ENCODE measurements around the gene LPIN2.
"Not testable (repeated sequence)": the region's sequence is repeated elsewhere in the genome, so short reads cannot be mapped to it uniquely, and the experiment has no call there.

LPIN2 gene

DNA sequence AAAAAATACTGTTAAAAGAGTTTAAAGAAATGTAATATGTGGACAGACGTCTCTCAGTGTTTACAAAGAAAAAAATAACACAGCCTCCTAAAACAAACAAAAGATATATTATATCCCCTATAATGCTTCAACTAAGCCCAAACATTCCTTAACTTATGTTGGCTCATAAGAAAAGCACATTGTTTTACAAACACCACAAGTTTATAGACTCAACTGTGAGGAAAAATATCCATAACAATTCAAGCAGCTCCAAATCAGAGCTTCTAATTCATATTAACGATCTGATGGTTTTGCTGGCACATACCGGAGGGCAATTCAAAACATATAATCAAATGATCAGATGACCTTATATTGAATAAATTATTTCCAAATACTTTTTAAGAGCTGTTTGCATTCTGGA lies 5.5 kb downstream of the LPIN2 start:
- no CpG with 5 or more reads among the region's 3 CpGs for WGBS (ENCODE audit: extremely low coverage, insufficient coverage, insufficient read length)
- Histone ChIP-seq H2BK12ac (ENCODE audit: low read length) (no peak overlapping the region), H3K4me3 (ENCODE audit: low read depth, low read length) (no peak overlapping the region), H3K9ac (ENCODE audit: low read length) (no peak overlapping the region), H3K4ac (ENCODE audit: low read depth, low read length) (no peak overlapping the region), H2BK5ac (ENCODE audit: low read depth, low read length, poor library complexity) (no peak overlapping the region), H4K12ac (ENCODE audit: low read depth, low read length) (no peak overlapping the region), H4K91ac (ENCODE audit: low read depth, low read length) (no peak overlapping the region), H3K4me1 (ENCODE audit: control insufficient read depth in 1 of 2, insufficient read depth in 2 of 2, low read length in 2 of 2) (peaks cover 0 to 4% of the 10 kb centered on the region in 2 experiments), H3K4me2 (ENCODE audit: low read length) (no peak overlapping the region), H3K79me2 (ENCODE audit: control insufficient read depth, insufficient read depth, low read length, poor library complexity) (peaks cover under 1% of the 10 kb centered on the region), H2AK5ac (ENCODE audit: low read length) (no peak overlapping the region), H3K36me3 (ENCODE audit: control insufficient read depth in 1 of 2, insufficient read depth in 2 of 2, low read length in 2 of 2) (peaks cover 2 to 14% of the 10 kb centered on the region in 2 experiments), H3K14ac (ENCODE audit: low read length) (no peak overlapping the region), H3K23ac (ENCODE audit: low read length) (no peak overlapping the region), H3K79me1 (ENCODE audit: low read length) (peaks cover 3% of the 10 kb centered on the region), H2BK120ac (ENCODE audit: insufficient read depth, low read length, poor library complexity) (no peak overlapping the region), H3K9me3 (ENCODE audit: insufficient read depth, low read depth, low read length) (peaks cover 3% of the 10 kb centered on the region), H3K27ac (ENCODE audit: low read depth, low read length) (no peak overlapping the region), H2AFZ (ENCODE audit: insufficient read depth, low read length, poor library complexity) (no peak overlapping the region), H4K8ac (ENCODE audit: low read depth, low read length) (no peak overlapping the region), H3K18ac (ENCODE audit: low read length) (no peak overlapping the region), H3K27me3 (ENCODE audit: insufficient read depth, low read length) (no peaks in the 10 kb centered on the region)
- DNase-seq: no peak

DNA sequence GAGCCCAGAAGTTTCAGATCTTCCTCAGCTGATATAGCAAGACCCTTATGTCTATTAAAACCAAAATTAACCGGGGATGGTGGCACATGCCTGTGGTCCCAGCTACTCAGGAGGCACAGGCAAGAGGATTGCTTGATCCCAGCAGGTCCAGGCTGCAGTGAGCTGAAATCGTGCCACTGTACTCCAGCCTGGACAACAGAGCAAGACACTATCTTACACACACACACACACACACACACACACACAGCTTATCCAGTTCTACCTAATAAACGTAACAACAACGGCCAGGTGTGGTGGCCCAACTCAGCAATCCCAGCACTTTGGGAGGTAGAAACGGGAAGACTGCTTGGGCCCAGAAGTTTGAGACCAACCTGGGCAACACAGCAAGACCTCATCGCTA lies 7.5 kb downstream of the LPIN2 start:
- H3K27me3 ChIP-seq (ENCODE audit: insufficient read depth, low read length): no peaks in the 10 kb centered on the region
- no CpG with 5 or more reads among the region's 6 CpGs for WGBS (ENCODE audit: extremely low coverage, insufficient coverage, insufficient read length)

DNA sequence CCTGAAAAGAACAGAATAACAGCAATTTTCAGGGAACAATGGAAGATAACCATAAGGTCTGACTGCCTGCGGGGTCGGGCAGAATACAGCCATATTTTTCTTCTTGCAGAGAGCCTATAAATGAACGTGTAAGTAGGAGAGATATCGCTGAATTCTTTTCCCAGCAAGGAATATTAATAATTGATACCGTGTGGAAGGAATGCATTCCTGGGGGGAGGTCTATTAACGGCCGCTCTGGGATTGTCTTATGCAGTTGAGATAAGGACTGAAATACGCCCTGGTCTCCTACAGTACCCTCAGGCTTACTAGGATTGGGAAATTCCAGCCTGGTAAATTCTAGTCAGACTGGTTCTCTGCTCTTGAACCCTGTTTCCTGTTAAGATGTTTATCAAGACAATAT lies 9.2 kb downstream of the LPIN2 start:
- peak; percentile 58 to 83 for DNase-seq
- not testable (repeated sequence) for H2BK5ac ChIP-seq (ENCODE audit: low read depth, low read length, poor library complexity); H3K9ac ChIP-seq (ENCODE audit: low read length); H3K27me3 ChIP-seq (ENCODE audit: insufficient read depth, low read length); H4K91ac ChIP-seq (ENCODE audit: low read depth, low read length); H3K14ac ChIP-seq (ENCODE audit: low read length); H2BK12ac ChIP-seq (ENCODE audit: low read length); H2AFZ ChIP-seq (ENCODE audit: insufficient read depth, low read length, poor library complexity); H3K9me3 ChIP-seq (ENCODE audit: insufficient read depth, low read depth, low read length); H3K4me3 ChIP-seq (ENCODE audit: low read depth, low read length); H2BK120ac ChIP-seq (ENCODE audit: insufficient read depth, low read length, poor library complexity); H4K8ac ChIP-seq (ENCODE audit: low read depth, low read length); H4K12ac ChIP-seq (ENCODE audit: low read depth, low read length); H3K4ac ChIP-seq (ENCODE audit: low read depth, low read length); H3K18ac ChIP-seq (ENCODE audit: low read length); H3K4me1 ChIP-seq (ENCODE audit: control insufficient read depth in 1 of 2, insufficient read depth in 2 of 2, low read length in 2 of 2); H3K79me2 ChIP-seq (ENCODE audit: control insufficient read depth, insufficient read depth, low read length, poor library complexity); H3K23ac ChIP-seq (ENCODE audit: low read length); H3K4me2 ChIP-seq (ENCODE audit: low read length); H3K79me1 ChIP-seq (ENCODE audit: low read length); H2AK5ac ChIP-seq (ENCODE audit: low read length); H3K27ac ChIP-seq (ENCODE audit: low read depth, low read length)
- H3K36me3 ChIP-seq (ENCODE audit: control insufficient read depth in 1 of 2, insufficient read depth in 2 of 2, low read length in 2 of 2): peaks cover under 1 to 13% of the 10 kb centered on the region in 2 experiments
- no CpG with 5 or more reads among the region's 8 CpGs for WGBS (ENCODE audit: extremely low coverage, insufficient coverage, insufficient read length)

More for the DNA sequence above, 7.5 kb downstream of the LPIN2 start:
- no peaks in the 10 kb centered on the region for H3K4me1 ChIP-seq (ENCODE audit: control insufficient read depth in 1 of 2, insufficient read depth in 2 of 2, low read length in 2 of 2)
- no peak overlapping the region for H2AK5ac ChIP-seq (ENCODE audit: low read length)
- no peak overlapping the region for H3K4me3 ChIP-seq (ENCODE audit: low read depth, low read length)
- H3K23ac ChIP-seq (ENCODE audit: low read length): no peak overlapping the region
- no peak for DNase-seq
- H3K14ac ChIP-seq (ENCODE audit: low read length): no peak overlapping the region
- H3K4me2 ChIP-seq (ENCODE audit: low read length): no peak overlapping the region
- H3K18ac ChIP-seq (ENCODE audit: low read length): no peak overlapping the region
- H3K9ac ChIP-seq (ENCODE audit: low read length): no peak overlapping the region
- H4K12ac ChIP-seq (ENCODE audit: low read depth, low read length): no peak overlapping the region
- H2BK120ac ChIP-seq (ENCODE audit: insufficient read depth, low read length, poor library complexity): no peak overlapping the region
- H3K79me1 ChIP-seq (ENCODE audit: low read length): no peaks in the 10 kb centered on the region
- H3K4ac ChIP-seq (ENCODE audit: low read depth, low read length): no peak overlapping the region
- H2BK12ac ChIP-seq (ENCODE audit: low read length): no peak overlapping the region
- H3K9me3 ChIP-seq (ENCODE audit: insufficient read depth, low read depth, low read length): peaks cover 3% of the 10 kb centered on the region
- no peak overlapping the region for H3K27ac ChIP-seq (ENCODE audit: low read depth, low read length)
- H3K36me3 ChIP-seq (ENCODE audit: control insufficient read depth in 1 of 2, insufficient read depth in 2 of 2, low read length in 2 of 2): peaks cover 2 to 12% of the 10 kb centered on the region in 2 experiments
- H4K8ac ChIP-seq (ENCODE audit: low read depth, low read length): no peak overlapping the region
- H4K91ac ChIP-seq (ENCODE audit: low read depth, low read length): no peak overlapping the region
- no peak overlapping the region for H2BK5ac ChIP-seq (ENCODE audit: low read depth, low read length, poor library complexity)
- H2AFZ ChIP-seq (ENCODE audit: insufficient read depth, low read length, poor library complexity): no peak overlapping the region
- H3K79me2 ChIP-seq (ENCODE audit: control insufficient read depth, insufficient read depth, low read length, poor library complexity): no peaks in the 10 kb centered on the region

DNA sequence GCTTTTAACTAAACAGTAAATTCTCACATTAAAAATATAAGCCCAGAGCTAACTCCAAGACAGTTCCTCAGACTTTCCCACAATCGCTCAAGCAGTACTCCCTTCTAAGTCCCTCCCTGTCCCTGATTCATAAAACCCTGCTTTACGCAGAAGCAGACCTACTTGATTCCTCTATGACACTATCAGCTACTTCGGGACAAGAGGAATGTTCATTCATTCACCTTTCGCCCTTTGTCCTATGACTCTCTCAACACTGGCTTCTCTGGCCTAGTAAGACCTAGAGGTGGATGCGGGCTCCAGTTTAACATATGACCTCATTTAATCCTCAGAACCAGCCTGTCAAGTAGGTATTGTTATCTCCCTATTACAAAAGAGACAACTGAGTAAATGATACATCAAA lies 10.2 kb downstream of the LPIN2 start:
- H3K4ac ChIP-seq (ENCODE audit: low read depth, low read length): no peak overlapping the region
- no peak overlapping the region for H3K18ac ChIP-seq (ENCODE audit: low read length)
- H3K36me3 ChIP-seq (ENCODE audit: control insufficient read depth in 1 of 2, insufficient read depth in 2 of 2, low read length in 2 of 2): peaks cover 0 to 13% of the 10 kb centered on the region in 2 experiments
- H3K4me1 ChIP-seq (ENCODE audit: control insufficient read depth in 1 of 2, insufficient read depth in 2 of 2, low read length in 2 of 2): no peaks in the 10 kb centered on the region
- no peaks in the 10 kb centered on the region for H3K79me2 ChIP-seq (ENCODE audit: control insufficient read depth, insufficient read depth, low read length, poor library complexity)
- no peak overlapping the region for H3K23ac ChIP-seq (ENCODE audit: low read length)
- WGBS (ENCODE audit: extremely low coverage, insufficient coverage, insufficient read length): no CpG with 5 or more reads among the region's 5 CpGs
- no peak overlapping the region for H2BK12ac ChIP-seq (ENCODE audit: low read length)
- H2BK120ac ChIP-seq (ENCODE audit: insufficient read depth, low read length, poor library complexity): no peak overlapping the region
- H3K4me3 ChIP-seq (ENCODE audit: low read depth, low read length): no peak overlapping the region
- DNase-seq: peak; percentile 93 to 97
- H2AK5ac ChIP-seq (ENCODE audit: low read length): no peak overlapping the region
- no peak overlapping the region for H2BK5ac ChIP-seq (ENCODE audit: low read depth, low read length, poor library complexity)
- no peak overlapping the region for H2AFZ ChIP-seq (ENCODE audit: insufficient read depth, low read length, poor library complexity)
- no peak overlapping the region for H4K8ac ChIP-seq (ENCODE audit: low read depth, low read length)
- no peak overlapping the region for H3K14ac ChIP-seq (ENCODE audit: low read length)
- H3K9me3 ChIP-seq (ENCODE audit: insufficient read depth, low read depth, low read length): peaks cover 3% of the 10 kb centered on the region
- no peaks in the 10 kb centered on the region for H3K79me1 ChIP-seq (ENCODE audit: low read length)
- H4K12ac ChIP-seq (ENCODE audit: low read depth, low read length): no peak overlapping the region
- no peak overlapping the region for H4K91ac ChIP-seq (ENCODE audit: low read depth, low read length)
- no peaks in the 10 kb centered on the region for H3K27me3 ChIP-seq (ENCODE audit: insufficient read depth, low read length)
- no peak overlapping the region for H3K4me2 ChIP-seq (ENCODE audit: low read length)
- H3K9ac ChIP-seq (ENCODE audit: low read length): no peak overlapping the region
- H3K27ac ChIP-seq (ENCODE audit: low read depth, low read length): no peak overlapping the region

All from trophoblast cell (in vitro differentiated cells and primary cell).